B cell (primary cell): Measurements from ENCODE around the gene SEC62. TPM values are rescaled to one million over a fixed set of nuclear protein-coding genes. Genes with fewer than 3 reads are reported as not detected.
A peak's percentile ranks its signal among the peaks of the same experiment; 100 is the strongest.

Experiments
- ATAC-seq: fragments of 200-7000 bp; cut with Tn5 transposase; one replicate; pipeline ENCODE4 v1.10.0; 2021; ENCODE audit warnings: low read depth, mild to moderate bottlenecking, moderate number of reproducible peaks, moderate library complexity
- CTCF ChIA-PET: fragments of 350-600 bp; sonication (Branson Sonifier 250); formaldehyde crosslinking; loops from one replicate; lab custom pipeline; 2021; ENCODE audit warnings: antibody characterized with exemption, inconsistent platforms; lab: Charles Lee
- POLR2A ChIA-PET: fragments of 350-600 bp; sonication (Branson Sonifier 250); formaldehyde crosslinking; loops from one replicate; lab custom pipeline; 2021; ENCODE audit warnings: antibody characterized with exemption; lab: Charles Lee
- DNase-seq: peaks from one replicate; pipeline ENCODE4 v3.0.0; 2013
- H2AFZ ChIP-seq: 2 replicates; pipeline ENCODE4 v1.6.1; 2012; ENCODE audit warnings: mild to moderate bottlenecking, low read depth, low read length; ENCODE audit not compliant: insufficient read depth, poor library complexity, severe bottlenecking
- H3K27ac ChIP-seq, 2 donors: 1 replicate in 1 of 2; 2 replicates in 1 of 2; pipeline ENCODE4 v1.5.1; 2012 to 2013; ENCODE audit warnings: low read length in 2 of 2, mild to moderate bottlenecking in 2 of 2, moderate library complexity in 1 of 2
- H3K27me3 ChIP-seq, 4 experiments: fragments of 200-600 bp in 1 of 4; sonication (generic) in 1 of 4; replicated peaks in 1 of 4; 1 replicate in 2 of 4; 2 replicates in 2 of 4; pipeline versions ENCODE4 v1.6.1 to v1.7.0; 2013 to 2016; ENCODE audit warnings: low read length in 3 of 4, mild to moderate bottlenecking in 2 of 4, mixed read lengths in 1 of 4, moderate library complexity in 1 of 4; ENCODE audit not compliant: insufficient read depth in 4 of 4, control insufficient read depth in 3 of 4; ENCODE audit errors: control extremely low read depth in 1 of 4
- H3K36me3 ChIP-seq, 2 experiments: replicated peaks in 1 of 2; 1 replicate in 1 of 2; 2 replicates in 1 of 2; pipeline versions ENCODE4 v1.6.1 to v1.7.1; 2013; ENCODE audit warnings: low read length in 1 of 2; ENCODE audit not compliant: insufficient read depth in 2 of 2, control insufficient read depth in 1 of 2; ENCODE audit errors: control extremely low read depth in 1 of 2, extremely low read depth in 1 of 2
- H3K4me1 ChIP-seq, 2 donors: fragments of 200-600 bp in 1 of 2; sonication (generic) in 1 of 2; 1 replicate in 1 of 2; 2 replicates in 1 of 2; pipeline versions ENCODE4 v1.5.1 to v1.6.1; 2013 to 2017; ENCODE audit warnings: low read length in 2 of 2; ENCODE audit not compliant: control insufficient read depth in 2 of 2, insufficient read depth in 2 of 2
- H3K4me2 ChIP-seq: replicated peaks from 2 replicates; pipeline ENCODE3; 2012; ENCODE audit warnings: mild to moderate bottlenecking, low read depth, low read length; ENCODE audit not compliant: poor library complexity, severe bottlenecking
- H3K4me3 ChIP-seq, 5 experiments: fragments of 200-600 bp in 1 of 5; sonication (generic) in 1 of 5; 1 replicate in 3 of 5; 2 replicates in 2 of 5; pipeline versions ENCODE4 v1.5.1 to v1.7.0; 2011 to 2016; ENCODE audit warnings: low read length in 4 of 5, mild to moderate bottlenecking in 4 of 5, low read depth in 2 of 5, control low read depth in 1 of 5, moderate library complexity in 1 of 5; ENCODE audit not compliant: insufficient read depth in 1 of 5; ENCODE audit errors: control extremely low read depth in 1 of 5, extremely low read depth in 1 of 5
- H3K79me2 ChIP-seq: fragments of 200-600 bp; sonication (generic); one replicate; pipeline ENCODE4 v1.6.0; 2016; ENCODE audit warnings: low read length; ENCODE audit not compliant: control insufficient read depth, insufficient read depth
- H3K9ac ChIP-seq: fragments of 200-600 bp; sonication (generic); 2 replicates; pipeline ENCODE4 v1.6.1; 2017; ENCODE audit warnings: mild to moderate bottlenecking, low read length, moderate library complexity
- H3K9me3 ChIP-seq, 3 donors: one replicate each; pipeline versions ENCODE4 v1.6.1 to v1.7.1; 2013; ENCODE audit warnings: low read length in 2 of 3; ENCODE audit not compliant: control insufficient read depth in 2 of 3, insufficient read depth in 1 of 3; ENCODE audit errors: control extremely low read depth in 1 of 3
- H4K20me1 ChIP-seq: 2 replicates; pipeline ENCODE4 v1.6.0; 2012; ENCODE audit warnings: mild to moderate bottlenecking, low read length; ENCODE audit not compliant: insufficient read depth, control insufficient read depth, poor library complexity, severe bottlenecking
- H3K27ac Mint-ChIP-seq: one replicate; pipeline ENCODE4 v1.8.0; 2021; ENCODE audit warnings: mixed read lengths
- H3K27me3 Mint-ChIP-seq: one replicate; pipeline ENCODE4 v1.8.0; 2021; ENCODE audit warnings: mixed read lengths
- H3K4me1 Mint-ChIP-seq: one replicate; pipeline ENCODE4 v1.8.0; 2021; ENCODE audit warnings: mixed read lengths
- H3K4me3 Mint-ChIP-seq: one replicate; pipeline ENCODE4 v1.8.0; 2021; ENCODE audit warnings: mixed read lengths
- H3K9me3 Mint-ChIP-seq: one replicate; pipeline ENCODE4 v1.8.0; 2022; ENCODE audit warnings: mixed read lengths; ENCODE audit not compliant: insufficient read depth
- EZH2 ChIP-seq: IDR thresholded peaks from 2 replicates; pipeline ENCODE4 v1.6.1; 2012; ENCODE audit warnings: borderline replicate concordance, low read depth, mild to moderate bottlenecking, moderate library complexity, low read length; ENCODE audit not compliant: insufficient read depth, poor library complexity, severe bottlenecking
- WGBS: methylation state at CpG from one replicate; pipeline ENCODE4 v1.1.5; 2013; ENCODE audit warnings: missing lambda C conversion rate; ENCODE audit not compliant: insufficient coverage; 5-methylcytosine and 5-hydroxymethylcytosine counted together
- intact Hi-C: fragments of 100-400 bp; cut with micrococcal nuclease; formaldehyde crosslinking; loops from one replicate; pipeline ENCODE4 v1.10.0; 2022
- polyA plus RNA-seq: library from polyadenylated mRNA; depleted of rRNA; stranded (reverse); fragments of >200 nt; gene quantifications from 2 replicates; pipeline ENCODE4 v1.2.3, GENCODE V29; 2012
- total RNA-seq, 2 donors: library from RNA; stranded (reverse); fragments of 120-200 nt in 1 of 2; gene quantifications; 1 replicate in 1 of 2; 2 replicates in 1 of 2; pipeline versions ENCODE4 v1.2.3 to v1.2.4, GENCODE V29; 2013 to 2022
- TF ChIP-seq, protein P1 (sequence below): fragments of 200-600 bp; IDR thresholded peaks from one replicate; pipeline ENCODE4 v1.8.0; 2022; ENCODE audit warnings: antibody characterized with exemption, mild to moderate bottlenecking

The SEC62 gene
- total and polyA plus RNA-seq, 2 donors (not counting 1 experiment from before 2014, with no cell fraction given): 40.3 to 166 TPM

DNA sequence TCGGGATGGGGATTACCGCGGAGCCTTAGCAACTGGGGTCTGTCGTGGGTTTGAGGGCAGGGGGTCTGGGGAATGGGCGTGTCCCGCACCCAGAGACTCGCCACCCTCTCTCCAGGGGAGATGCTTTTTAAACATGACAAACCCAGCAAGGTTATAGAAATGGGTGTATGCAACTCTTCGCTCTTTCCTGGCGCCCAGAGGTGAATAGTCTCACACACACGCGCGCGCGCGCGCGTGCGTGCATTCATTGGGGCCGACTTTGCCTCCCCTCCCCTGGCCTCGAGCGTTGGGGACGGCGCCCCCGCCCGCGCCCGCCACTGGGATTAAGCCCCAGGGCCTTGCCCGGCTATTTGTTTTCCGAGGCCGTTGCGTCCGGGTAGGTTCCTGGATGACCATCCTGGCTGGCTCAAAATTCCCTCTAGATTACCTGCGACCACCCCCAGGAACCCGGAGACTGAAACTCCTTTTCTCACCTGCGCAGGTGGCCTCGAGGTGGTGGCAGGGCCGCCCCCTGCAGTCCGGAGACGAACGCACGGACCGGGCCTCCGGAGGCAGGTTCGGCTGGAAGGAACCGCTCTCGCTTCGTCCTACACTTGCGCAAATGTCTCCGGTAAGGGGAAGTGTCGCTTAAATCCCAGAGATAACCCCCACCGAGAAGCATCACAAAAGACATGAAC, 72.0 kb downstream of the SEC62 start:
- Histone ChIP-seq H3K79me2 (peaks cover 4% of the 10 kb centered on the region), H3K4me2 (peak overlapping the region; percentile 95), H3K27me3 (no peaks in the 10 kb centered on the region), H3K4me3 (peak overlapping the region; percentile 66 to 91 (median 83)), H3K4me1 (peaks cover 6 to 24% of the 10 kb centered on the region in 2 donors), H3K27ac (peak overlapping the region; percentile 28 to 48), H2AFZ (peak overlapping the region; percentile 90), H3K9ac (peak overlapping the region; percentile 79), H3K9me3 (peaks cover 0 to 3% (median 0%) of the 10 kb centered on the region in 3 donors), H4K20me1 (no peaks in the 10 kb centered on the region), H3K36me3 (peaks cover 0 to 9% of the 10 kb centered on the region in 2 experiments)
- intact Hi-C loops: loop anchor here (1.0 to 5.0 kb wide), 11 partner anchors 16 to 774 kb away; partner anchors contain the start of genes LRRC34, LRRIQ4, PHC3 and SKIL
- Mint-ChIP-seq H3K4me1 (peaks cover 39% of the 10 kb centered on the region), H3K27ac (peak overlapping the region; percentile 89), H3K9me3 (no peaks in the 10 kb centered on the region), H3K27me3 (no peaks in the 10 kb centered on the region), H3K4me3 (peak overlapping the region; percentile 93)
- TF ChIP-seq EZH2: no peak
- TF ChIP-seq, protein P1, sequence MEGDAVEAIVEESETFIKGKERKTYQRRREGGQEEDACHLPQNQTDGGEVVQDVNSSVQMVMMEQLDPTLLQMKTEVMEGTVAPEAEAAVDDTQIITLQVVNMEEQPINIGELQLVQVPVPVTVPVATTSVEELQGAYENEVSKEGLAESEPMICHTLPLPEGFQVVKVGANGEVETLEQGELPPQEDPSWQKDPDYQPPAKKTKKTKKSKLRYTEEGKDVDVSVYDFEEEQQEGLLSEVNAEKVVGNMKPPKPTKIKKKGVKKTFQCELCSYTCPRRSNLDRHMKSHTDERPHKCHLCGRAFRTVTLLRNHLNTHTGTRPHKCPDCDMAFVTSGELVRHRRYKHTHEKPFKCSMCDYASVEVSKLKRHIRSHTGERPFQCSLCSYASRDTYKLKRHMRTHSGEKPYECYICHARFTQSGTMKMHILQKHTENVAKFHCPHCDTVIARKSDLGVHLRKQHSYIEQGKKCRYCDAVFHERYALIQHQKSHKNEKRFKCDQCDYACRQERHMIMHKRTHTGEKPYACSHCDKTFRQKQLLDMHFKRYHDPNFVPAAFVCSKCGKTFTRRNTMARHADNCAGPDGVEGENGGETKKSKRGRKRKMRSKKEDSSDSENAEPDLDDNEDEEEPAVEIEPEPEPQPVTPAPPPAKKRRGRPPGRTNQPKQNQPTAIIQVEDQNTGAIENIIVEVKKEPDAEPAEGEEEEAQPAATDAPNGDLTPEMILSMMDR: peak; percentile 47
- ChIA-PET CTCF (interaction anchor here (0.8 to 3.3 kb wide), 12 partner anchors 9 to 276 kb away, joined by 3 to 30 read pairs (median 4); partner anchors contain the start of gene SEC62), POLR2A (interaction anchor here (0.6 kb wide), 2 partner anchors 142 to 174 kb away, joined by 3 to 6 read pairs; no protein-coding TSS in a partner anchor)
- peak; percentile 43 for ATAC-seq
- under 1% methylated on average over 39 of the region's 51 CpGs for WGBS
- peak; percentile 77 for DNase-seq

DNA sequence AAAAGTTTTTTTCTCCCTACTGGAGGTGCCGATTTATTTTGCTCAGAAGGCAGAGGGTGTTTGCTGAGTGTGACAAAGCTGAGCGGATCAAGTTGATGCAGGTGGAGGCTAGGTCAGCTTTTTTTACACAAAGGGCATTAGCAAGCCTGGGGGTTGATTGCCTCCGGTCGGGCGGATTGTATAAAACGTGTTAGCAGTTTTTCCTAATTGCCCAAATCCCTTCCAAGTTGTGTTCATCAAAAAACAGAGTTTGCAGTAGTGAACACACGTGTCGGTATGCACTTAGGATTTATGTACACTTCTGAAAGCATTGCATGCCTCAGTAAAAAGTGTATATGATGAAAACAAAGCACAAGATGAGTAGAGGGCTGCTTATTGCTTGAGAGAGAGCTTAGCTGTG, 73.8 kb downstream of the SEC62 start:
- Histone ChIP-seq H4K20me1 (no peaks in the 10 kb centered on the region), H3K79me2 (peaks cover 13% of the 10 kb centered on the region)

More for the DNA sequence above, 73.8 kb downstream of the SEC62 start:
- intact Hi-C loops: no loop called here
- peaks cover 13 to 36% of the 10 kb centered on the region in 2 donors for H3K4me1 ChIP-seq
- TF ChIP-seq, protein P1: no peak
- no peak for TF ChIP-seq EZH2
- H3K4me3 Mint-ChIP-seq: peak overlapping the region; percentile 10
- no peaks in the 10 kb centered on the region for H3K9me3 ChIP-seq
- H3K9me3 Mint-ChIP-seq: no peaks in the 10 kb centered on the region
- peaks cover 49% of the 10 kb centered on the region for H3K4me1 Mint-ChIP-seq
- CTCF ChIA-PET: interaction anchor here (0.9 to 3.3 kb wide), 7 partner anchors 10 to 176 kb away, joined by 3 to 30 read pairs (median 5); partner anchors contain the start of gene SEC62
- H3K27ac Mint-ChIP-seq: peak overlapping the region; percentile 23
- no peak overlapping the region for H2AFZ ChIP-seq
- DNase-seq: no peak
- H3K4me2 ChIP-seq: no peak overlapping the region
- H3K27me3 ChIP-seq: no peaks in the 10 kb centered on the region
- no peak for ATAC-seq
- H3K36me3 ChIP-seq: peaks cover 0 to 9% of the 10 kb centered on the region in 2 experiments
- H3K9ac ChIP-seq: no peak overlapping the region
- WGBS: 87% methylated on average over 8 of the region's 8 CpGs
- H3K4me3 ChIP-seq: no peak overlapping the region
- POLR2A ChIA-PET: no interaction called here
- H3K27me3 Mint-ChIP-seq: no peaks in the 10 kb centered on the region
- H3K27ac ChIP-seq: no peak overlapping the region
